HG02884 (cell line): Measurements from ENCODE around the gene CYBC1.
A peak's percentile ranks its signal among the peaks of the same experiment; 100 is the strongest.

ENCODE experiments used
- ATAC-seq: cut with Tn5 transposase; IDR thresholded peaks from one replicate; pipeline ENCODE4 v1.9.1; 2021; ENCODE audit warnings: mild to moderate bottlenecking, moderate library complexity; ENCODE audit not compliant: unreplicated experiment

Gene CYBC1

DNA sequence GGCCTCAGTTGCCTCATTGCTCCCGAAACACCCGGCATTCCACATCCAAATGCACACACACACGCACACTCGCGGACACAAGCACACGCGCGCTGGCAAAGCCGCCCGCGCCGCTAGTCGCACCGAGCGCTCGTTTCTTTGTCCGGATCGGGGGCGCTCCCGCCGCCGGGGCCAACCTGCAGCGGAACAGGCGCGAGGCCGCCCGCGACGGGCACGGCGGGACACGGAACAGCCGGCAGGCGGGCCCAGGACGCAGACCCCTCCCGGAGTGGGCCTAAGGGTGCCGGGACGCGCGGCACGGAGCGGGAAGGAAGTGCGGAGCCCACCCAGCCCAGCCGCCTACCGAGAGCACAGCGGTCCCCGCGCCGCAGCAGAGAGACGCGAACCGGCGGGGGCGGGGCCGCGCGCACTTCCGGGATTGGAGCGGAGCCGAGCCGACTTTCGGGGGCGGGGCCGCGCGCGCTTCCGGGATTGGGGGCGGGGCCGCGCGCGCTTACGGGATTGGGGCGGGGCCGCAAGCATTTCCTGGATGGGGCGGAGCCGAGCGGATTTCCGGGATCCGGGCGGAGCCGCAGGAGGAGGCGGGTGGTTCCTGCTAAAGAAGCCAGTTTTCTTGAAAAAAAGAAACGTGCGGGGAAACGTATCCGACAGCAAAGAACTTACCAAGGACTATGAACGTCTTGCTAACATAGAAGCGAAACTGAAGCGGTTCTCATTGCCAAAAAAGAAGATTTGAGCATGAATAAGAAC, at the start of gene CYBC1:
Gene CYBC1 (minus strand): TSS at position 396 of the 750 bp plus-strand sequence. CDS start 1,498 bp downstream, outside the sequence.
- ATAC-seq = peak; percentile 58

DNA sequence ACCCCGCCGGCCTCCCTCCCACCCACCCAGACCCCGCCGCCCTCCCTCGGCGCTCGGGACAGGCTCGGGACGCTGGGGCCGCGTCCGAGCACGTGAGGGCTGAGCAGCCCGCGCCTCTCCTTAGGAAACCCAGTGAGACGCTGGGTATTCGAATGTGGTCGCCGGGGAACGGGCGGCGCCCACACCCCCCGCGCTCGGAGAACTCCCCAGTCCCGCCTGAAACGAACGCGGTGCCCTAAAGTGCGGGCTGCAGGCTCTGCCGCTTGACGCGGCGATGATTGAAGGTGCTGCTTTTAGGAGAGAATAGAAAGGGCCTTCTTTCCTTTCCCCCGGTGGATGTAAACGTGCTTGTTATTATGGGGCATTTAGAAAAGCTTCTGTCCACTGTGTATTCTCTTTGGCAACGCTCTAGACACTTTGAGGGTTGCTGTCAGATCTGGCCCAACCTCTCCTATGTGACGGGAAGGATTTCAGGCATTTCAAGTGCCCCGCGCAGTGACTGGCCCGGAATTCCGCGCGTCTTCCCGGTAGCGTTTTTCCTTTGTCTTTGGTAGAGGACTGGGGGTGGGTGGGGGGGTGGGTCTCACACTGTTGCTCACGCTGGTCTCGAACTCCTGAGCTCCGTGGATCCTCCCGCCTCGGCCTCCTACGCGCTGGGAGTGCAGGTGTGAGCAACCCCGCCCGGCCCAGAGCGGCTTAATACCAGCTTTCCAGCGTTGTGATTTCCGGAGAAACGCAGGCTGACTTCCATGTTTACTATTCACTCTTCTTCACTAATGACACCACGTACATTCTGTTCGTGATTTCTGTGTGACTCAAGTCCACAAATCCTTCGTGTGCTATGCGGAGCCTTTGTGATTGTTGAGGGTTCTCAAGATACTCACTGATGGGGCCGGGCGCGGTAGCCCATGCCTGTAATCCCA, 47.2 kb upstream of the CYBC1 start:
- no peak for ATAC-seq

DNA sequence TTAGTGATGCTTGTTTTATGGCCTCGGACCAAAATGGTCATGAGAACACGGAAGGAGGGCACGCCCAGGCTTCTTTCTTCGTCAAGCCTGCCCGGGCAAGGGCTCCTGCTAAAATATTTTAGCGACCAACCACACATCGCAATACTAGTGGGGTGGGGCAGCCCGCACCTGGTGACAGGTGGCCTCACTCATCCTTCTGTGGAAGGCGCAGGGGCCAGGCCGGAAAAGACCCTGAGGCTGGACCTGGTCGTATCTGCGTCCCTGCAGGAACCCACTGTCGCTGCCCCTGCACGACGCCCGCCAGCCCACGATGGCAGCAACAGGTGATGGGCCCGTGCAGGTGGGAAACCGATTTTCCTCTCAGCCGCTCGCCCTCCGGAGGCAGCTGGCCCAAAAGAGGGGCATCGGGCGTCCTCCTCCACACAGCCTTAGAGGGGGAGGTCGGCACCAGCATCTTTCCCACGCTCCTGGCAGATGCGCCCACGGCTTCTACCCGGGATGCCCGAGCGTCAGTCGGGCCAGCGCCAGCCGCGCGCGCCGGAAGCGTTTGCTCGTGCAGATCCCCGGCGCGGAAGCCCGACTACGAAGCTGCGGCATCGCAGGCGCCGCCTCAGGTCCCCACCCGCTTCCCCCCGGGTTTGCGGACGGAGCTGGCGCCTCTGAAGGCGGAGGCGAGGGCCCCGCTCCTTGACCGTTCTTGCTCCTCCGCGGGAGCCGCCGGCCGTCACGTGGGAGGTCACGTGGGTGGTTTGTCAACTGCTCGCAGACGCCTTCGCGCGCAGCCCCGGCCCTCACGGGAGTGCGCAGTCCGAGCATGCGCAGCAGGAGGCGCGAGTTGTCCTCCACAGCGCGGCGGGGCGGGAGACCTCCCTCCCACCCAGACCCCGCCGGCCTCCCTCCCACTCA, 46.2 kb upstream of the CYBC1 start:
- no peak for ATAC-seq

DNA sequence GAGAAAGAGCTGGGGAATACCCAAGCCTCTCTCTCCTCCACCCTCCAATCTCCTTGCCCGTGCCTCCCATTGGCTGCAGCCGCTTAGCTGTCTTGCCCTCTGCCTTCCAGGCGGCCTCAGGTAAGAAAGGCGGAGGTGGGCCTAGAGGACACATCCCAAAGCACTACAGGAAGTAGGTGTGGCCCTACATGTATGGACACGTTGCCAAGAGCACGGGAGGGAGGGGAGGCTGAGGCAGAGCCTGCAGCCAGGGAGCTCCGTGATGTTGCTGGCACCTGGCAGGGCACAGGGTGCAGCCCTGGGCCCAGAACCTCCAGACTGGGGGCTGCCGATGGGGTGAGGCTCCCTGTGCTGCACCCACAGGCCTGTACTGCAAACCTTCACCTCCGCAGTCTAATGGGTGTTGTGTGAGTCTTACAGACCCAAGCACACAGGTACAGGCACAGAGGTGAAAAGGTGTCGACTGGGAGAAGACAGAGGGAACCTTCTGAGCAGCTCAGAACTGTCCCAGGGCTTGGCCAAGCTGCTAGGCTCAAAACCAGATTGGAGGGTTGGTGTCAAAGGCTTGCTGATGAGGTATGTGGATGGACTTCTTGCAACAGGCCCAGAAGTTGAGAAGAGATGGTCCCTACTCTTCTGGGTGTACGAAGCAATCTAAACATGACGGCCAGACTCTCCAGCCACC, 45.4 kb upstream of the CYBC1 start:
- ATAC-seq = no peak

DNA sequence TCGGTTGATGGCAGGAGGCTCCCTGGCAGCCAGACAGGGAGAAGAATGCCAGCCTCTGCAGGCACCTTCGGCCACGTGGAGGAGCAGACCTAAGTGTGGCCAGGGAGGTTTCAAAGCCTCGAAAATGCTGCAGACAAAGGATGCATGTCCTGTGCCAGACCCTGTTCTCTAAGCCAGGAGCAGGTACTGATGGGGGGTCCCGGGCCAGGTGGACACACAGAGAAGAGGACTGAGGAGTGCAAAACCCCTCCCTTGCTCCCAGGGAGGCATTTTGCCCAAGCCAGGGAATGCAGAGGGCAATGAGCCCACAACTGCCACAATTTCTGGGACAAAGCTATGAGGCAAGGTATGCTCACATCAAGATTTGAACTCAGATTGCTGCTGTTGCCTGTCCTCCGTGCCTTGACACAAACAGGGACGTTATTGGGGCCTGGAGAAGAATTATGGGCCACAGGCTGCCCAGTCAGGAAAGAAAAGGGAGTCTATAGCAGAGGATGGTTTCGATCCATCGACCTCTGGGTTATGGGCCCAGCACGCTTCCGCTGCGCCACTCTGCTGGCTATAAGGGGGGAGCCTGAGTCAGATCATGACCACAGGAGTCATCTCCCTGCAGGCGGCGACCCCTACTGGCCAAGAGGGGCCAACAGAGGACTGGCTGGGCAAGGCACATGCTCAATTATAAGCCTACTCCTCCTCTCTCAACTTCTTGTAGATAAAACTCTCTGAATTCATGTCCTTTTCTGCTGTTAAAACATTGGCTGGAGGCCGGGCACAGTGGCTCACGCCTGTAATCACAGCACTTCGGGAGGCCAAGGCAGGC, 43.9 kb upstream of the CYBC1 start:
- ATAC-seq = peak; percentile 47

DNA sequence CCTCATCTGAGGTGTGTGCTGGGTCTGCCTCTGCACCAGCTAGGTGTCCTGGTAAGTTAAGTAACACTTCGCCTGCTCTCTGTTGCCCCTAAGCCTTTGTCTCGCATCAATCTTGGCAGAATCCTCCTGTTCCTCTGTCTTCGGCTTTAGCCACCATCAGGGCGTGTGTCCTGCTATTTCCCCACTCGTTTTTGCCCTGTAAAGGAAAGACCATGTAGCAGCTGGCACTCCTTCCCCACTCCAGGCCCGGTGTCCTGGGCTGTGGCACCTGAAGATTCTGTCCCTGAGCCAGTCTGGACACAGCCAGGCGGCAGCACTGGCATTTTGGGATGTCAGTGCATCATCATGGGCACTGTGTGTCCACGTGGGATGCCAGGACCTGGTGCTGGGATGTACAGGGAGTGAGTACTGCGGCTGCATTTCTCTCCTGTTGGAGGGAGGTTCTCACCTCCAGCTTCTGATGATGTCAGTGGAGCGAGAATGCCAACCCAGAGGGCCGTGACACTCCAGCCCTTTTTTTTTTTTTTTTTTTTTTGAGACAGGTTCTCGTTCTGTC, 42.8 kb upstream of the CYBC1 start:
- no peak for ATAC-seq

DNA sequence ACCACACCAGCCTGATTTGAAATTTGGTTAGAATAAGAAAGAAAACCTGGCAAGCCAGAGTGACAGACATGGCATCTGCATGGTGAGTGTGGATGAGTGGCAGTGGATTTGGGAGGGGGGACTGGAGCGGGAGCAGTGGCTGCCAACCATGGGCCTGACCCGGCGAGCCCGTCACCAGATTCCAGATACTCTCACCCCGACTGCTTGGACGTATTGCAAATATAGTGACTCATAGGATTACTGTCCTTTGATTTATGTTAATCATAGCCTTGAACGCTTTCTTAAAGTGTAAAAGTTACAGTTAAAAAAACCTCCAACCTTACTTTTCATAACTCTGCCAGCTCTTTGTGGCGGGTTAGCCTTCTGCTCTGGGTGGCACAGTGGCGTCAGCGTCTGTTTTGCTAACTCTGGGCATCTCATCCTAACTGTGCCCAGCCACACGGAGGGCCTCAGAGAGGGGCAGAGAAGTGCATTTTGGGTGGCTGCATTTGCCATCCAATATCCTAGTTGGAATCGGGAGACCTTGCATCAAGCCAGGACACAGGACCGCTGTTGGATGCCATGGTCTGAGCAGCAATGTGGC, 42.2 kb upstream of the CYBC1 start:
- ATAC-seq = no peak

DNA sequence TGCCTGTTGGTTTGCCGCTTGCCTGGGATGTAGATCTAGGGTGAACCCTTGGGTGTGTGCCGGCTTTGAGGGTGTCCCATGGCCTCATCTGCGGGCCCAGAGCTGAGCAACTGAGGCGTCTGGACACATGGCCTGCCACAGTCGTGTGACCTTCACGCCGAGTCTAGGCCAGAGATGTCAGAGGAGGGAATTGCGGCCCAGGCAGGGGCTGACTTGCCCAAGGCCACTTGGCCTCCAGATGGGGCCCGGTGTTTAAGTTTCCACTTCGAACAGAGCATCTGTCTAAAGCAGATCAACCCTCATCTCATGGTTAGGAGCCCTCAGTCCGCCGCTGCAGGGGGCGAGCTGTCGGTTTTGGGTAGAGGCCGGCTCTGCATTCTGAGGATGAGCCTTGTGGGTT, 41.0 kb upstream of the CYBC1 start:
- no peak for ATAC-seq

DNA sequence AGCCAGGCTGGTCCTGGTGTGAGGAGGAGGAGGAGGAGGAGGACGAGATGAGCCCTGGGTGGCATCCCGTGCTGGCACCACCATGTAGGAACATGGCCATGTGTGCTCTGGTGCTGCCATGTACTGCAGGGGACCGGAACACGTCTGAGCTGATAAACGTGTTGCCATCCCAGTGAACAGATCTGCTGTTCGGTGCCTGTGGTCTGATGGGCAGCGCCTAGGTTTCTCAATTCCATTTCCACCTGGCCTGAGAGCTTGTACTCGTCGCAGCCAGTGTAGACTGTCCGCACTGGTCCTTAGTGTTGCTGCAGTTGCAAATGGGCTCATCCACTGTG, 40.6 kb upstream of the CYBC1 start:
- no peak for ATAC-seq

DNA sequence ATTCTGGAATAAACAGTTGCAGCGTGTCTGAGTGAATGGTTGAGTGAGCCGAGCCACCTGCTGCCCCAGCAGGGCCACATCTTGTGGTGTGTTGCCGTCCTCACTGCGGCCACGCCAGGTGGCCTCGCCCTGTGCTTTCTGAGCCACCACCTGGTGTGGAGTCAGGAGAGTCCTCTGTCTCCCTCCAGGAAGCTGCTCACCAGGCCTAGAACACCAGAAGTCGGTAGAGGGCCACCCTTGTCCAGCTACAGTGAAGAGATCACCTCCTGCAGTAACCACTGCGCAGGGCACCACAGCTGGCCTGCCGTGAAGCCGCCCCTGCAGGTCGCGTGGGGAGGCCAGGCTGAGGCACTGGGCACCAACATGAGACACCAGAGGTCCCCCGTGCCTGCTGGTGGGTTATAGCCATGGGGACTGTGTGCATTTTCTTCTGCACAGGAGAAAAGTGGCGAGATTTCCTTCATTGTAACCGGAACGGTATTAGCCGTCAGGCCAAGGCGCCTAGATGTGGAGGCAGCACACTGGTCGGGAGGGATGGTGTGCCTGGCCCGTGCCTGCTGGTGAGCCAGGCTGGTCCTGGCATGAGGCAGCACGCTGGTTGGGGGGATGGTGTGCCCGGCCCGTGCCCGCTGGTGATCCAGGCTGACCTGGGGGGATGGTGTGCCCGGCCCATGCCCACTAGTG, 40.1 kb upstream of the CYBC1 start:
- no peak for ATAC-seq

DNA sequence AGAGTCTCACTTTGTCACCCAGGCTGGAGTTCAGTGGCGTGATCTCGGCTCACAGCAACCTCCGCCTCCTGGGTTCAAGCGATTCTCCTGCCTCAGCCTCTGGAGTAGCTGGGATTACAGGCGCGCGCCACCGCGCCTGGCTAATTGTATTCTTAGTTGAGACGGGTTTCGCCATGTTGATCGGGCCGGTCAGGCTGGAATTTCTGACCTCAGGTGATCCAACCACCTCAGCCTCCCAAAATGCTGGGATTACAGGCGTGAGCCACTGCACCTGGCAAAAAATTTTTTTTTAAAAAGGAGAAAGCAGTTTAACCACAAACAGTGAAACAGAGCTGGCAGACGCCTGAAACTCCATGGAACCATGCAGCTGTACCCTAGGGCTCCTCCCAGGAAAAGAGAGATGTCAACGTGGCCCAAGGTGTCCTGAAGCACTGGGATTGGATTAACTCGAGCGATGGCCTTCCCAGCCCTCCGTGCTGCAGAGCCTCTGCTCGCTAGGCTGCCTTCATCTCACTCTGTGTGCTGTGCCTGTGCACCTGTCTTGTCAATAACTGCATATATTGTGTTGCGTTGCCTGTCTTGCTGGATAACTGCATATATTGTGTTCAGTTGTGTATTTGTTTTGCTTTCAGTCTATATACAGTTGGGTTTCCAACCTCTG, 39.4 kb upstream of the CYBC1 start:
- ATAC-seq = no peak

DNA sequence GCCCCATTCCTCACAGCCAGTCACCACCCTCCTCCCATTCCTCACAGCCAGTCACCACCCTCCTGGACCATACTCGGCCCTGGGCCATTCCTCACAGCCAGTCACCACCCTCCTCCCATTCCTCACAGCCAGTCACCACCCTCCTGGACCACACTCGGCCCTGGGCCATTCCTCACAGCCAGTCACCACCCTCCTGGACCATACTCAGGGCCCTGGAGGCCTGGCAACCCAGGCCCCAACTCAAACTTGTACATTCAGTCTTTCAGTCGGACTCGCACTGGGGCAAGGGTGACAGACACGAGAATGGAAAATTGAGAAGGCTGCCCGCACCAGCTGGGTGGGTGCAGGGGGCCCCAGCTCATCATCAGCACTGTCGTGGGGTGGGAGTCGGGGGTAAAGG, 38.6 kb upstream of the CYBC1 start:
- ATAC-seq = no peak

DNA sequence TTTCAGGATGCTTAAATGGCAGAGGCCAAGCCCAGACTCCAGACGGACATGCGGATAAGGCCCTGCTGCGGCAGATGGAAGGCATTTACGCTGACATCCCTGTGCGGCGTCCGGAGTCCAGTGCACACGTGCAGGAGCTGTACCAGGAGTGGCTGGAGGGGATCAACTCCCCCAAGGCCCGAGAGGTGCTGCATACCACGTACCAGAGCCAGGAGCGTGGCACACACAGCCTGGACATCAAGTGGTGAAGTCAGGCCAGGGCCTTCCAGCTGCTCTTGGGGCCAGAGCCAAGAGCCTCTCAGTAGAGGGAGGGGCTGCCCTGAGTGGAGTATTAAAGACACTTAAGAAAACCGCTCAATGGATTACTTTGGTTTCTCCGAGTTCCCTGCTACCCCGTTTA, 37.4 kb upstream of the CYBC1 start:
- no peak for ATAC-seq

DNA sequence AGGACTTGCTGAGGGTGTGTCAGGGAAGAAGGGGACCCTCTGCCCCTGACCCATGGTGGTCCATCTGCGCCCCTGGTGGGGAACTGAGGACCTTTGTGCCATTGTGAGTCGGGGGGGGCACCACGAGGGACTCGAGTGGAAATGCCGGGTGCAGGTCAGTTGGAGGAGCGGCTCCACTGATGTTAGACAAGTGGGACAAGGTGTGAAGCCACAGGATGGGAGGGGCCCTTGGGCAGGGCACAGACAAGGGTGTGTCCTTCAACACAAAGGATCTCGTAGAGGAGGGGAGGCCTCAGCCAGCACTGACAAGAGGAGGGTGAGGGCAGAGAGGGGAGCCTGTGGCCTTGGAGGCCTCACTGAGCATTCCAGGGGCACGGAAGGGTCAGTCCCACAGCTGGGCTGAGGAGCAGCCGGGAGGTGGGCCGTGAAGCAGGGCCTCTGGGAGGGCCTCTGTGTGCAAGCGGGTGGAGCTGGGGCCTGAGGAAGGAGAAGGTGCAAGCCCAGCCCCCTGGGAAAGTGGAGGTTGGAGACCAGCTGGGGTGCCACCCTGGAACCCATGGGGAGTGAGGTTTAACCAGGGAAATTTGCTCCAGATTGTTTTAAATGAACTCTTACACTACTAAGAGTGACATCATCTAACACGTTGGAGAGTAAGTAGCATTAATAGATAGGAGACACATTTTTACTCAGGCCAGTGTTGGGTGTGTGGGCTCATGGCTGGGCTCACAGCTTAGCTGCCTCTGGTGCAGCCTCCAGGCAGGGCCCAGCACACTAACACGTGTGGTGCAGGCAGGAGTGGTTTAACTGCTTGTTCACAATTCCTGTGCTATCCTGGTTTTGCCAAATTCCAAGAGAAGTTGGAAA, 35.9 kb upstream of the CYBC1 start:
- ATAC-seq = no peak

DNA sequence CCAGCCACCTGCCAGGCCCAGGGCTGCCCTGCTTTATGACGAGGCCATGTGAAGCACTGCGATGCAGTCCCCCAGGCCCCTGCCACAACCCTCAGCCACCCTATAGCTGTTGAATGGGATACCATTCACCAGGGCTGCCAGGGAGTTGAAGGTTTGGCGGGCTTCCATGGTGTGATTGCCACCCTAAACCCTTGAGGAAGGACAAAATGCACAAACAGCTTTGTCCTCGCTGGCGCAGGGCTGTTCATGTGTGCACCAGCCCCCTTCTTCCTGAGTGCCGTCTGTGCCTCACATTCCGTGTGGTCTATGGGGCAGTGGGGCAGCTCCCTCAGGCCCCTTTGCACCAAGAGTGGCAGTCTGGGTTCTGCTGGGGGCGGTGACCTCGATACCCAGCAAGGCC, 33.3 kb upstream of the CYBC1 start:
- no peak for ATAC-seq

DNA sequence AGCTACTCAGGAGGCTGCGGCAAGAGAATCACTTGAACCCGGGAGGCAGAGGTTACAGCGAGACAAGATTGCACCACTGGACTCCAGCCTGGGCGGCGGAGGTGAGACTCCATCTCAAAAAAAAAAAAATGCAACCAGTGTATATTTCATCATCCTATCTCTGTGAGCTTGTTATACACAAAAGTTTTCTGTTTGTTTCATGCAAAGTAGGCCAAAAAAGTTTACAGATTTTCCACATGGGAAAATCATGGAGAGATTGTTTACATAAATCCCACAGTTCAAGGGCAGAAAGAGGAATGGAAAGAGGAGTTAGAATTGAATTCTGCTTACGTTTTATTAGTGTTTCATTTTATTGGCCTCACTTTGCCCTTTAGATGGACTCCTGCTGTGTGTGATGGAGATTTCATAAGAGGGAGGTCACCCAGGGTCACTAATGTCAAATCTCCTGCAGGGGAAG, 32.7 kb upstream of the CYBC1 start:
- ATAC-seq = no peak

DNA sequence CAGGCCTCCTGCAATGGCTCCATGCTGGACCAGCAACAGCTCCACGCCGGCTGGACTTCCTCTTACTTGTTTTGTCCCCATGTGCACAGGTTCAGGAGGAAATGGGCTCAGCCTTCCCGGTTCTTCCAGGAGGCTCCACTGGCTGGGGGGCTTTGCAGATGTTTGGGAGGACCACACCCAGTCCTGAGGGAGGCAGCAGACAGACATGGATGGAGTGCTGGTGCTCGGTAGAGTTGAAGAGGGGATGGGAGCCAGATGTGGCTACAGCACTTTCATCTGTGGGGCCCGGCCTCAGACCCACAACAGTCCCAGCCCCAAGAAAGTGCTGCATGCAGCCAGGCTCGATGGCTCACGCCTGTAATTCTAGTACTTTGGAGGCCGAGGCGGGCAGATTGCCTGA, 29.8 kb upstream of the CYBC1 start:
- ATAC-seq = no peak
